HCT116 (cell line): Measurements from ENCODE around the gene MATN3. TPM values are rescaled to one million over a fixed set of nuclear protein-coding genes. Genes with fewer than 3 reads are reported as not detected.
A peak's percentile ranks its signal among the peaks of the same experiment; 100 is the strongest.

ENCODE experiments used
- ATAC-seq: fragments of 200-7000 bp; cut with Tn5 transposase; 2 replicates; pipeline ENCODE4 v1.9.1; 2020; ENCODE audit warnings: mild to moderate bottlenecking, moderate library complexity
- BruUV-seq: library from RNA; stranded (reverse); fragments of 400-500 nt; replicated peaks from 2 replicates; lab custom pipeline; 2021; lab: Mats Ljungman, UMichigan
- CTCF ChIA-PET: fragments of 300-600 bp; sonication (Branson Sonifier 250); formaldehyde crosslinking; loops from one replicate; lab custom pipeline; 2021; ENCODE audit warnings: antibody characterized with exemption; lab: Charles Lee
- POLR2A ChIA-PET: fragments of 300-600, 350-600 bp; sonication (Branson Sonifier 250); formaldehyde crosslinking; loops from one replicate; lab custom pipeline; 2021; ENCODE audit warnings: antibody characterized with exemption; lab: Charles Lee
- RAD21 ChIA-PET, 2 experiments: fragments of 300-600 bp; sonication (Branson Sonifier 250); formaldehyde crosslinking; loops; one replicate each; lab custom pipeline; 2023; ENCODE audit warnings: low total read pairs in 2 of 2; ENCODE audit not compliant: uncharacterized antibody in 2 of 2, unreplicated experiment in 2 of 2, low non-redundant PET in 1 of 2; lab: Charles Lee
- DNase-seq: peaks from one replicate; pipeline ENCODE4 v3.0.0-alpha.2; 2010; ENCODE audit warnings: low read depth, low spot score
- H2AFZ ChIP-seq: fragments of 200-600 bp; shearing (Covaris generic), sonication (generic); 2 replicates; pipeline ENCODE4 v1.6.1; 2017; ENCODE audit warnings: low read depth, mixed run types, mixed read lengths, antibody characterized with exemption, low read length; ENCODE audit not compliant: poor library complexity, severe bottlenecking
- H3K27ac ChIP-seq: 2 replicates; pipeline ENCODE4 v1.5.1; 2012; ENCODE audit warnings: low read depth, low read length
- H3K27me3 ChIP-seq: fragments of 200-600 bp; sonication (generic); 2 replicates; pipeline ENCODE4 v1.6.1; 2016; ENCODE audit warnings: mixed run types, low read length, mixed read lengths; ENCODE audit not compliant: insufficient read depth
- H3K36me3 ChIP-seq, 2 experiments: fragments of 200-500 bp in 1 of 2; fragments of 200-600 bp in 1 of 2; sonication (Bioruptor generic) in 1 of 2; sonication (generic) in 1 of 2; 2 replicates each; pipeline versions ENCODE4 v1.5.1 to v1.6.1; 2014 to 2016; ENCODE audit warnings: low read length in 2 of 2, inconsistent platforms in 1 of 2, mixed read lengths in 1 of 2, mixed run types in 1 of 2; ENCODE audit not compliant: insufficient read depth in 2 of 2, control insufficient read depth in 1 of 2
- H3K4me1 ChIP-seq, 2 experiments: fragments of 200-600 bp in 1 of 2; sonication (generic) in 1 of 2; 2 replicates each; pipeline versions ENCODE4 v1.5.1 to v1.6.1; 2012 to 2017; ENCODE audit warnings: low read length in 2 of 2, inconsistent platforms in 1 of 2, mild to moderate bottlenecking in 1 of 2, mixed read lengths in 1 of 2, mixed run types in 1 of 2, moderate library complexity in 1 of 2; ENCODE audit not compliant: insufficient read depth in 2 of 2, control insufficient read depth in 1 of 2
- H3K4me2 ChIP-seq: fragments of 200-600 bp; sonication (generic); 2 replicates; pipeline ENCODE4 v1.6.1; 2017; ENCODE audit warnings: mixed run types, low read length, mixed read lengths
- H3K4me3 ChIP-seq, 2 experiments: fragments of 200-600 bp in 1 of 2; sonication (generic) in 1 of 2; replicated peaks in 1 of 2; 2 replicates each; pipeline ENCODE4 v1.5.1; 2011 to 2016; ENCODE audit warnings: low read length in 2 of 2, control low read depth in 1 of 2, low read depth in 1 of 2, mild to moderate bottlenecking in 1 of 2, mixed read lengths in 1 of 2, mixed run types in 1 of 2
- H3K79me2 ChIP-seq: fragments of 200-600 bp; sonication (generic); 2 replicates; pipeline ENCODE4 v1.6.1; 2017; ENCODE audit warnings: mild to moderate bottlenecking, mixed run types, low read length, moderate library complexity, mixed read lengths; ENCODE audit not compliant: insufficient read depth
- H3K9ac ChIP-seq: fragments of 200-600 bp; sonication (generic); 2 replicates; pipeline ENCODE4 v1.6.1; 2016; ENCODE audit warnings: low read length, mixed read lengths
- H3K9me2 ChIP-seq: fragments of 200-600 bp; sonication (generic), shearing (Covaris generic); 2 replicates; pipeline ENCODE4 v1.6.1; 2017; ENCODE audit warnings: mixed run types, mild to moderate bottlenecking, moderate library complexity; ENCODE audit not compliant: insufficient read depth
- H3K9me3 ChIP-seq, 2 experiments: fragments of 200-500 bp in 1 of 2; fragments of 200-600 bp in 1 of 2; sonication (Bioruptor generic) in 1 of 2; sonication (generic) in 1 of 2; 2 replicates each; pipeline ENCODE4 v1.6.1; 2014 to 2017; ENCODE audit warnings: low read length in 2 of 2, mixed read lengths in 2 of 2, inconsistent platforms in 1 of 2, low read depth in 1 of 2, mild to moderate bottlenecking in 1 of 2, mixed run types in 1 of 2, moderate library complexity in 1 of 2; ENCODE audit not compliant: control insufficient read depth in 1 of 2, insufficient read depth in 1 of 2
- H4K20me1 ChIP-seq: fragments of 200-600 bp; sonication (generic), shearing (Covaris generic); 2 replicates; pipeline ENCODE4 v1.6.1; 2017; ENCODE audit warnings: mixed run types, mild to moderate bottlenecking, moderate library complexity; ENCODE audit not compliant: insufficient read depth
- EGR1 ChIP-seq: IDR thresholded peaks from 2 replicates; pipeline ENCODE4 v1.6.1; 2012; ENCODE audit warnings: low read depth
- ELF1 ChIP-seq: IDR thresholded peaks from 2 replicates; pipeline ENCODE4 v1.6.1; 2012; ENCODE audit warnings: low read depth, borderline replicate concordance
- EZH2 ChIP-seq: fragments of 200-600 bp; sonication (generic); IDR thresholded peaks from 2 replicates; pipeline ENCODE4 v1.6.1; 2017; ENCODE audit warnings: antibody characterized with exemption, mixed run types
- FOSL1 ChIP-seq: IDR thresholded peaks from 2 replicates; pipeline ENCODE4 v1.6.1; 2012; ENCODE audit warnings: low read depth
- intact Hi-C: fragments of 100-400 bp; cut with micrococcal nuclease; formaldehyde crosslinking; loops from 2 replicates; pipeline ENCODE4 v1.10.0; 2022
- total RNA-seq: library from RNA; stranded (reverse); gene quantifications from one replicate; pipeline ENCODE4 v1.2.1, GENCODE V29; 2021; ENCODE audit not compliant: unreplicated experiment
- TF ChIP-seq, protein P1 (sequence below), 3 experiments: fragments of 200-600 bp in 1 of 3; sonication (generic) in 1 of 3; IDR thresholded peaks in 2 of 3; conservative IDR thresholded peaks in 1 of 3; 2 replicates each; pipeline ENCODE4 v1.5.1; 2012 to 2017; ENCODE audit warnings: low read depth in 2 of 3, low read length in 2 of 3, antibody characterized with exemption in 1 of 3, borderline replicate concordance in 1 of 3, control low read depth in 1 of 3, mild to moderate bottlenecking in 1 of 3, mixed read lengths in 1 of 3, mixed run types in 1 of 3, moderate library complexity in 1 of 3; ENCODE audit not compliant: insufficient read depth in 1 of 3
- TF ChIP-seq, protein P2 (sequence below): IDR thresholded peaks from 2 replicates; pipeline ENCODE4 v1.6.1; 2012

Gene MATN3
- total RNA-seq, 1 experiment from 2014 or later = not detected

DNA sequence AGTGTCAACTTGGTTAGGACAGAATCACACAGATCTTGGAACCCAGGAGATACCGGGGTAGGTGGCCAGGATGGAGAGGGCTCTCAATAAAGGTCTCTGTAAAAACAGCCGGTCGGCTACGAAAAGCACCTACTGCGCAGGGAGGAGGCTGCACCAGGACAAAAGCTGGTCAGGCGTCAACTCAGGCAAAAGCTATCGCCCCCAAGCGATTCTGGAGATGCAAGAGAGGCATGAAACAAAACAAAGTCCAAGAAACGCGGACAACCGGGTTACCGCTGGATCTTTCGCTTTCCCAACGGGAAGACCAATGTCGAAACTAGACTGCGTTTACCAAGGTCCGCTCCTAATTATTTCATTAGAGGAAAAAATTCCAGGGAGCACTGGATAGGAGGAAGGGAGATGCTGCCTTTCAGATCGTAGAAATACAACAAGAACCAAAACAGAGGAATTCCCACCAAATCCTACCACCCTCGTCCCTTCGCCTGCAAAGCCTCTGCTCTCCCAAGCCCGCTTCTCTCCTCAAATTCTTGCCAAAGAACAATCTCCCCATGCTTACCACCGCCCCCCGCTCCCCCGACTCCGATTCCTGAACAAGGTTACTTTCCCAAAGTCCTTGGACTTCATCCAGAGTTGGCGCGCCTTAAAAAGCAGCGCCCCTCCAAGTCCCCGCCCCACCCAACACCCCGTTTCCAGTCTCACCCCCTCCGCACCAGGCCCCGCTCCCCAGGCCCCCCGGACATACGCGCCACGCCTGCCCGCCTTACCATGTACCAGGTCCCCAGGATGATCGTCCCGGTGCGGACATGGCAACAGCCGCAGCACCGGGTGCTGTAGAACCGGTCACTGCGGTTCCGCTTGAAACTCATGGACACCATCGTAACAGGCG, 38.4 kb upstream of the MATN3 start:
- ATAC-seq (peak; percentile 36), DNase-seq (no peak)
- H3K4me3 ChIP-seq = peak overlapping the region; percentile 82 to 85
- CTCF ChIA-PET = interaction anchor here (0.6 to 1.5 kb wide), 2 partner anchors 35 to 610 kb away, joined by 3 to 16 read pairs; no protein-coding TSS in a partner anchor
- peaks cover 48% of the 10 kb centered on the region for H3K79me2 ChIP-seq
- no peak overlapping the region for H2AFZ ChIP-seq
- no peaks in the 10 kb centered on the region for H3K9me2 ChIP-seq
- H3K9me3 ChIP-seq = no peaks in the 10 kb centered on the region
- POLR2A ChIA-PET = interaction anchor here (1.0 to 1.9 kb wide), 4 partner anchors 9 to 35 kb away, joined by 4 to 7 read pairs (median 6); no protein-coding TSS in a partner anchor
- H3K9ac ChIP-seq = peak overlapping the region; percentile 85
- BruUV-seq = TSS peak; percentile 54
- H3K27ac ChIP-seq = peak overlapping the region; percentile 81
- intact Hi-C loops = loop anchor here (2.0 kb wide), 1 partner anchor 300 kb away; the partner anchor contains the start of gene PUM2
- H3K4me2 ChIP-seq = peak overlapping the region; percentile 83
- RAD21 ChIA-PET = no interaction called here
- no peaks in the 10 kb centered on the region for H4K20me1 ChIP-seq
- H3K36me3 ChIP-seq = no peaks in the 10 kb centered on the region
- TF ChIP-seq EGR1 (no peak), ELF1 (no peak), FOSL1 (no peak), EZH2 (no peak)
- TF ChIP-seq, protein P1, sequence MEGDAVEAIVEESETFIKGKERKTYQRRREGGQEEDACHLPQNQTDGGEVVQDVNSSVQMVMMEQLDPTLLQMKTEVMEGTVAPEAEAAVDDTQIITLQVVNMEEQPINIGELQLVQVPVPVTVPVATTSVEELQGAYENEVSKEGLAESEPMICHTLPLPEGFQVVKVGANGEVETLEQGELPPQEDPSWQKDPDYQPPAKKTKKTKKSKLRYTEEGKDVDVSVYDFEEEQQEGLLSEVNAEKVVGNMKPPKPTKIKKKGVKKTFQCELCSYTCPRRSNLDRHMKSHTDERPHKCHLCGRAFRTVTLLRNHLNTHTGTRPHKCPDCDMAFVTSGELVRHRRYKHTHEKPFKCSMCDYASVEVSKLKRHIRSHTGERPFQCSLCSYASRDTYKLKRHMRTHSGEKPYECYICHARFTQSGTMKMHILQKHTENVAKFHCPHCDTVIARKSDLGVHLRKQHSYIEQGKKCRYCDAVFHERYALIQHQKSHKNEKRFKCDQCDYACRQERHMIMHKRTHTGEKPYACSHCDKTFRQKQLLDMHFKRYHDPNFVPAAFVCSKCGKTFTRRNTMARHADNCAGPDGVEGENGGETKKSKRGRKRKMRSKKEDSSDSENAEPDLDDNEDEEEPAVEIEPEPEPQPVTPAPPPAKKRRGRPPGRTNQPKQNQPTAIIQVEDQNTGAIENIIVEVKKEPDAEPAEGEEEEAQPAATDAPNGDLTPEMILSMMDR (IDR thresholded peaks at IDR 0.05 in 2 of 3, conservative IDR thresholded peaks at IDR 0.05 in 1 of 3; ENCODE audit: borderline replicate concordance in 1 of 3, insufficient read depth in 1 of 3, low read depth in 2 of 3, low read length in 2 of 3) = 0 out of 6 replicates have a peak, but pooled peaks of 1 of the 3 experiments have one; percentile 9
- TF ChIP-seq, protein P2, sequence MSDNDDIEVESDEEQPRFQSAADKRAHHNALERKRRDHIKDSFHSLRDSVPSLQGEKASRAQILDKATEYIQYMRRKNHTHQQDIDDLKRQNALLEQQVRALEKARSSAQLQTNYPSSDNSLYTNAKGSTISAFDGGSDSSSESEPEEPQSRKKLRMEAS = no peak; the same call in 1 of the 2 replicates
- no peaks in the 10 kb centered on the region for H3K27me3 ChIP-seq
- H3K4me1 ChIP-seq = peaks cover 8 to 22% of the 10 kb centered on the region in 2 experiments
